ENCODE data around the gene ARSG.

The ARSG gene

GRCh38 chr17:68468334-68468733, 177.0 kb downstream of the ARSG start:
- no peak overlapping the region for H3K4me3 ChIP-seq (ENCODE audit: low read depth, low read length)
- no peak for TF ChIP-seq CTCF (IDR thresholded peaks at IDR 0.05; ENCODE audit: insufficient read depth, low read depth, low read length, missing control alignments)
- DNase-seq (ENCODE audit: low read depth): no peak

GRCh38 chr17:68468788-68469187, 177.5 kb downstream of the ARSG start:
- no peak for DNase-seq (ENCODE audit: low read depth)
- no peak overlapping the region for H3K4me3 ChIP-seq (ENCODE audit: low read depth, low read length)
- TF ChIP-seq CTCF (IDR thresholded peaks at IDR 0.05; ENCODE audit: insufficient read depth, low read depth, low read length, missing control alignments): no peak
